Measurements from ENCODE around the gene APOL2.

APOL2 gene

GRCh38 chr22:36225333-36225922 is 13.9 kb downstream of the APOL2 start:
- no peak overlapping the region for H4K91ac ChIP-seq (ENCODE audit: low read length)
- no peak overlapping the region for H3K4ac ChIP-seq (ENCODE audit: low read depth in 1 of 2, low read length in 2 of 2)
- H2BK12ac ChIP-seq (ENCODE audit: low read length in 2 of 2), result no peak overlapping the region
- peaks cover 3% of the 10 kb centered on the region for H3K4me1 ChIP-seq (ENCODE audit: control insufficient read depth, insufficient read depth, low read depth, low read length)
- DNase-seq, result no peak
- no peaks in the 10 kb centered on the region for H3K9me3 ChIP-seq (ENCODE audit: control insufficient read depth, low read length)
- H3K23ac ChIP-seq (ENCODE audit: low read length in 2 of 2), result no peak overlapping the region
- peaks cover under 1% of the 10 kb centered on the region for H3K79me1 ChIP-seq (replicated peaks; ENCODE audit: low read length, poor library complexity, severe bottlenecking)
- H2BK120ac ChIP-seq (ENCODE audit: low read depth, low read length), result no peak overlapping the region
- H3K27me3 ChIP-seq (ENCODE audit: control insufficient read depth in 1 of 2, insufficient read depth in 1 of 2, low read length in 2 of 2), result peaks cover 0 to 3% of the 10 kb centered on the region in 2 experiments
- no peak overlapping the region for H3K4me3 ChIP-seq (ENCODE audit: insufficient read depth in 1 of 2, low read depth in 1 of 2, low read length in 2 of 2)
- H2AFZ ChIP-seq (ENCODE audit: low read depth, low read length), result no peak overlapping the region
- no peak overlapping the region for H3K27ac ChIP-seq (ENCODE audit: low read length, poor library complexity, severe bottlenecking)
- H3K36me3 ChIP-seq (ENCODE audit: control insufficient read depth in 1 of 2, insufficient read depth in 2 of 2, low read depth in 1 of 2, low read length in 2 of 2), result peaks cover 38 to 42% of the 10 kb centered on the region in 2 experiments
- H2AK5ac ChIP-seq (ENCODE audit: low read length, severe bottlenecking), result no peak overlapping the region
- no peak overlapping the region for H3K14ac ChIP-seq (ENCODE audit: low read length in 2 of 2)
- H2BK5ac ChIP-seq (ENCODE audit: low read depth, low read length, poor library complexity, severe bottlenecking), result no peak overlapping the region
- WGBS, result 93% methylated on average over 8 of the region's 9 CpGs
- H2BK15ac ChIP-seq (ENCODE audit: low read depth, poor library complexity, severe bottlenecking), result no peak overlapping the region
- H3K9ac ChIP-seq (ENCODE audit: low read length), result no peak overlapping the region
- H4K8ac ChIP-seq (ENCODE audit: low read length), result no peak overlapping the region
- no peak overlapping the region for H3K4me2 ChIP-seq (ENCODE audit: low read length, poor library complexity, severe bottlenecking)
- no peak overlapping the region for H3K18ac ChIP-seq (ENCODE audit: low read depth in 1 of 2, low read length in 2 of 2)

- no peak for DNase-seq
Observed at GRCh38 chr22:36224245-36224644, 15.1 kb downstream of the APOL2 start.

GRCh38 chr22:36223504-36223903 is 15.8 kb downstream of the APOL2 start:
- H2AFZ ChIP-seq (ENCODE audit: low read depth, low read length), result no peak overlapping the region
- H3K27me3 ChIP-seq (ENCODE audit: control insufficient read depth in 1 of 2, insufficient read depth in 1 of 2, low read length in 2 of 2), result peaks cover 0 to 3% of the 10 kb centered on the region in 2 experiments
- H2AK5ac ChIP-seq (ENCODE audit: low read length, severe bottlenecking), result no peak overlapping the region
- no peak overlapping the region for H3K23ac ChIP-seq (ENCODE audit: low read length in 2 of 2)
- H2BK15ac ChIP-seq (ENCODE audit: low read depth, poor library complexity, severe bottlenecking), result no peak overlapping the region
- H3K9ac ChIP-seq (ENCODE audit: low read length), result no peak overlapping the region
- H4K91ac ChIP-seq (ENCODE audit: low read length), result no peak overlapping the region
- DNase-seq, result no peak
- H3K36me3 ChIP-seq (ENCODE audit: control insufficient read depth in 1 of 2, insufficient read depth in 2 of 2, low read depth in 1 of 2, low read length in 2 of 2), result peaks cover 23% of the 10 kb centered on the region in 2 experiments
- H2BK12ac ChIP-seq (ENCODE audit: low read length in 2 of 2), result no peak overlapping the region
- H3K18ac ChIP-seq (ENCODE audit: low read depth in 1 of 2, low read length in 2 of 2), result no peak overlapping the region
- H2BK120ac ChIP-seq (ENCODE audit: low read depth, low read length), result no peak overlapping the region
- no peak overlapping the region for H3K4me2 ChIP-seq (ENCODE audit: low read length, poor library complexity, severe bottlenecking)
- WGBS, result 93% methylated on average over 8 of the region's 8 CpGs
- H2BK5ac ChIP-seq (ENCODE audit: low read depth, low read length, poor library complexity, severe bottlenecking), result no peak overlapping the region
- H4K8ac ChIP-seq (ENCODE audit: low read length), result no peak overlapping the region
- H3K4ac ChIP-seq (ENCODE audit: low read depth in 1 of 2, low read length in 2 of 2), result no peak overlapping the region
- no peaks in the 10 kb centered on the region for H3K9me3 ChIP-seq (ENCODE audit: control insufficient read depth, low read length)
- H3K4me3 ChIP-seq (ENCODE audit: insufficient read depth in 1 of 2, low read depth in 1 of 2, low read length in 2 of 2), result no peak overlapping the region
- no peak overlapping the region for H3K27ac ChIP-seq (ENCODE audit: low read length, poor library complexity, severe bottlenecking)
- no peak overlapping the region for H3K14ac ChIP-seq (ENCODE audit: low read length in 2 of 2)
- H3K79me1 ChIP-seq (replicated peaks; ENCODE audit: low read length, poor library complexity, severe bottlenecking), result no peaks in the 10 kb centered on the region
- peaks cover 3% of the 10 kb centered on the region for H3K4me1 ChIP-seq (ENCODE audit: control insufficient read depth, insufficient read depth, low read depth, low read length)

More at GRCh38 chr22:36224245-36224644, 15.1 kb downstream of the APOL2 start:
- Histone ChIP-seq H4K91ac (ENCODE audit: low read length) (no peak overlapping the region), H3K4ac (ENCODE audit: low read depth in 1 of 2, low read length in 2 of 2) (no peak overlapping the region), H3K18ac (ENCODE audit: low read depth in 1 of 2, low read length in 2 of 2) (no peak overlapping the region), H3K4me3 (ENCODE audit: insufficient read depth in 1 of 2, low read depth in 1 of 2, low read length in 2 of 2) (no peak overlapping the region), H3K79me1 (replicated peaks; ENCODE audit: low read length, poor library complexity, severe bottlenecking) (no peaks in the 10 kb centered on the region), H2BK15ac (ENCODE audit: low read depth, poor library complexity, severe bottlenecking) (no peak overlapping the region), H2BK12ac (ENCODE audit: low read length in 2 of 2) (no peak overlapping the region), H3K9ac (ENCODE audit: low read length) (no peak overlapping the region), H4K8ac (ENCODE audit: low read length) (no peak overlapping the region), H3K27ac (ENCODE audit: low read length, poor library complexity, severe bottlenecking) (no peak overlapping the region), H3K36me3 (ENCODE audit: control insufficient read depth in 1 of 2, insufficient read depth in 2 of 2, low read depth in 1 of 2, low read length in 2 of 2) (peaks cover 30% of the 10 kb centered on the region in 2 experiments), H3K14ac (ENCODE audit: low read length in 2 of 2) (no peak overlapping the region), H2AK5ac (ENCODE audit: low read length, severe bottlenecking) (no peak overlapping the region), H3K23ac (ENCODE audit: low read length in 2 of 2) (no peak overlapping the region), H3K9me3 (ENCODE audit: control insufficient read depth, low read length) (no peaks in the 10 kb centered on the region), H2BK5ac (ENCODE audit: low read depth, low read length, poor library complexity, severe bottlenecking) (no peak overlapping the region), H3K4me1 (ENCODE audit: control insufficient read depth, insufficient read depth, low read depth, low read length) (peaks cover 3% of the 10 kb centered on the region), H2BK120ac (ENCODE audit: low read depth, low read length) (no peak overlapping the region), H2AFZ (ENCODE audit: low read depth, low read length) (no peak overlapping the region), H3K27me3 (ENCODE audit: control insufficient read depth in 1 of 2, insufficient read depth in 1 of 2, low read length in 2 of 2) (peaks cover 0 to 3% of the 10 kb centered on the region in 2 experiments), H3K4me2 (ENCODE audit: low read length, poor library complexity, severe bottlenecking) (no peak overlapping the region)
- 89% methylated on average over 4 of the region's 4 CpGs for WGBS

- Histone ChIP-seq H3K4me3 (ENCODE audit: insufficient read depth in 1 of 2, low read depth in 1 of 2, low read length in 2 of 2) (no peak overlapping the region), H2AK5ac (ENCODE audit: low read length, severe bottlenecking) (no peak overlapping the region), H3K9me3 (ENCODE audit: control insufficient read depth, low read length) (no peaks in the 10 kb centered on the region), H3K4ac (ENCODE audit: low read depth in 1 of 2, low read length in 2 of 2) (no peak overlapping the region), H3K9ac (ENCODE audit: low read length) (no peak overlapping the region), H4K8ac (ENCODE audit: low read length) (no peak overlapping the region), H2BK120ac (ENCODE audit: low read depth, low read length) (no peak overlapping the region), H3K4me1 (ENCODE audit: control insufficient read depth, insufficient read depth, low read depth, low read length) (peaks cover 3% of the 10 kb centered on the region), H3K23ac (ENCODE audit: low read length in 2 of 2) (no peak overlapping the region), H2AFZ (ENCODE audit: low read depth, low read length) (no peak overlapping the region), H3K36me3 (ENCODE audit: control insufficient read depth in 1 of 2, insufficient read depth in 2 of 2, low read depth in 1 of 2, low read length in 2 of 2) (peaks cover 18 to 21% of the 10 kb centered on the region in 2 experiments), H3K27me3 (ENCODE audit: control insufficient read depth in 1 of 2, insufficient read depth in 1 of 2, low read length in 2 of 2) (peaks cover 2 to 6% of the 10 kb centered on the region in 2 experiments), H2BK15ac (ENCODE audit: low read depth, poor library complexity, severe bottlenecking) (no peak overlapping the region), H3K4me2 (ENCODE audit: low read length, poor library complexity, severe bottlenecking) (no peak overlapping the region), H2BK5ac (ENCODE audit: low read depth, low read length, poor library complexity, severe bottlenecking) (no peak overlapping the region), H3K18ac (ENCODE audit: low read depth in 1 of 2, low read length in 2 of 2) (no peak overlapping the region), H3K27ac (ENCODE audit: low read length, poor library complexity, severe bottlenecking) (no peak overlapping the region), H4K91ac (ENCODE audit: low read length) (no peak overlapping the region), H3K14ac (ENCODE audit: low read length in 2 of 2) (no peak overlapping the region), H2BK12ac (ENCODE audit: low read length in 2 of 2) (no peak overlapping the region), H3K79me1 (replicated peaks; ENCODE audit: low read length, poor library complexity, severe bottlenecking) (no peaks in the 10 kb centered on the region)
- WGBS, result 90% methylated on average over 8 of the region's 9 CpGs
- no peak for DNase-seq
Observed at GRCh38 chr22:36222887-36223450, 16.4 kb downstream of the APOL2 start.

Data from mesenchymal stem cell (in vitro differentiated cells and primary cell).